GM19193 (cell line): ENCODE measurements around the gene RNF213.

Source experiments
- POLR2A ChIP-seq: IDR thresholded peaks from 4 replicates; pipeline ENCODE4 v1.6.1; 2011; ENCODE audit not compliant: insufficient read depth, insufficient read length; ENCODE audit errors: extremely low read depth

RNF213 gene

GRCh38 chr17:80287806-80288567 lies 27.3 kb downstream of the RNF213 start:
- peak; percentile 3 for TF ChIP-seq POLR2A

- no peak for TF ChIP-seq POLR2A
Observed at GRCh38 chr17:80289616-80290015, 29.0 kb downstream of the RNF213 start.

GRCh38 chr17:80290156-80290555 lies 29.5 kb downstream of the RNF213 start:
- TF ChIP-seq POLR2A: no peak

- TF ChIP-seq POLR2A: no peak
Observed at GRCh38 chr17:80291260-80291659, 30.6 kb downstream of the RNF213 start.

GRCh38 chr17:80291691-80292487 lies 31.2 kb downstream of the RNF213 start:
- no peak for TF ChIP-seq POLR2A

GRCh38 chr17:80292521-80292971 lies 31.9 kb downstream of the RNF213 start:
- TF ChIP-seq POLR2A: no peak

- TF ChIP-seq POLR2A: no peak
Observed at GRCh38 chr17:80294210-80294609, 33.6 kb downstream of the RNF213 start.

- no peak for TF ChIP-seq POLR2A
Observed at GRCh38 chr17:80294653-80295052, 34.0 kb downstream of the RNF213 start.

- no peak for TF ChIP-seq POLR2A
Observed at GRCh38 chr17:80295146-80295545, 34.5 kb downstream of the RNF213 start.

GRCh38 chr17:80295559-80295958 lies 34.9 kb downstream of the RNF213 start:
- TF ChIP-seq POLR2A: no peak

- no peak for TF ChIP-seq POLR2A
Observed at GRCh38 chr17:80296221-80296620, 35.6 kb downstream of the RNF213 start.

- no peak for TF ChIP-seq POLR2A
Observed at GRCh38 chr17:80297996-80298560, 37.4 kb downstream of the RNF213 start.

GRCh38 chr17:80303824-80304223 lies 43.2 kb downstream of the RNF213 start:
- no peak for TF ChIP-seq POLR2A

- no peak for TF ChIP-seq POLR2A
Observed at GRCh38 chr17:80307994-80308691, 47.5 kb downstream of the RNF213 start.
